Measurements from ENCODE around the gene STX1A. TPM values are rescaled to one million over a fixed set of nuclear protein-coding genes. Genes with fewer than 3 reads are reported as not detected.

Gene STX1A
- polyA plus RNA-seq, 1 experiment = 12.2 TPM

- Histone ChIP-seq H3K36me3 (ENCODE audit: control insufficient read depth, insufficient read depth, low read length) (peaks cover 31% of the 10 kb centered on the region), H3K27me3 (ENCODE audit: control insufficient read depth, insufficient read depth, low read length) (no peaks in the 10 kb centered on the region), H3K4me3 (ENCODE audit: low read depth, low read length) (no peak overlapping the region)
- no peak for DNase-seq (ENCODE audit: low read depth)
- TF ChIP-seq CTCF (IDR thresholded peaks at IDR 0.05; ENCODE audit: insufficient read depth, low read depth, low read length) = no peak
- ChIA-PET CTCF (interaction anchor here (1.2 to 3.2 kb wide), 3 partner anchors 9 to 96 kb away, joined by 5 to 15 read pairs (median 9); no protein-coding TSS in a partner anchor), POLR2A (no interaction called here)
These were observed 16.2 kb downstream of the STX1A start for GRCh38 chr7:73703225-73703624.

- CTCF ChIA-PET = interaction anchor here (0.8 to 3.2 kb wide), 6 partner anchors 9 to 96 kb away, joined by 3 to 15 read pairs (median 6); partner anchors contain the start of gene STX1A
- POLR2A ChIA-PET = no interaction called here
- Histone ChIP-seq H3K4me3 (ENCODE audit: low read depth, low read length) (no peak overlapping the region), H3K36me3 (ENCODE audit: control insufficient read depth, insufficient read depth, low read length) (peaks cover 32% of the 10 kb centered on the region), H3K27me3 (ENCODE audit: control insufficient read depth, insufficient read depth, low read length) (no peaks in the 10 kb centered on the region)
- TF ChIP-seq CTCF (IDR thresholded peaks at IDR 0.05; ENCODE audit: insufficient read depth, low read depth, low read length) = no peak
- no peak for DNase-seq (ENCODE audit: low read depth)
These were observed 16.8 kb downstream of the STX1A start for GRCh38 chr7:73702665-73703064.

- TF ChIP-seq CTCF (IDR thresholded peaks at IDR 0.05; ENCODE audit: insufficient read depth, low read depth, low read length) = no peak
- ChIA-PET POLR2A (no interaction called here), CTCF (interaction anchor here (0.8 to 3.2 kb wide), 7 partner anchors 10 to 95 kb away, joined by 3 to 15 read pairs (median 4); partner anchors contain the start of gene STX1A)
- DNase-seq (ENCODE audit: low read depth) = no peak
- Histone ChIP-seq H3K27me3 (ENCODE audit: control insufficient read depth, insufficient read depth, low read length) (no peaks in the 10 kb centered on the region), H3K36me3 (ENCODE audit: control insufficient read depth, insufficient read depth, low read length) (peaks cover 34% of the 10 kb centered on the region), H3K4me3 (ENCODE audit: low read depth, low read length) (no peak overlapping the region)
These were observed 17.2 kb downstream of the STX1A start for GRCh38 chr7:73702226-73702625.

GRCh38 chr7:73701357-73701995 is 18.0 kb downstream of the STX1A start:
- H3K27me3 ChIP-seq (ENCODE audit: control insufficient read depth, insufficient read depth, low read length) = no peaks in the 10 kb centered on the region
- peak; percentile 39 for DNase-seq (ENCODE audit: low read depth)
- POLR2A ChIA-PET = no interaction called here

More at GRCh38 chr7:73701357-73701995, 18.0 kb downstream of the STX1A start:
- no peak overlapping the region for H3K4me3 ChIP-seq (ENCODE audit: low read depth, low read length)
- TF ChIP-seq CTCF (IDR thresholded peaks at IDR 0.05; ENCODE audit: insufficient read depth, low read depth, low read length) = peak; percentile 66
- H3K36me3 ChIP-seq (ENCODE audit: control insufficient read depth, insufficient read depth, low read length) = peaks cover 35% of the 10 kb centered on the region
- CTCF ChIA-PET = interaction anchor here (0.7 to 3.2 kb wide), 9 partner anchors 10 to 95 kb away, joined by 3 to 15 read pairs (median 6); no protein-coding TSS in a partner anchor

All from BJ (cell line).